K562 (cell line): ENCODE measurements around the gene RAB6A. TPM values are rescaled to one million over a fixed set of nuclear protein-coding genes. Genes with fewer than 3 reads are reported as not detected.
A peak's percentile ranks its signal among the peaks of the same experiment; 100 is the strongest.

Experiments
- BRD9 ChIP-seq: fragments of 450-650 bp; IDR thresholded peaks from 2 replicates; pipeline ENCODE4 v1.6.1; 2018; ENCODE audit warnings: low read depth; ENCODE audit not compliant: partially characterized antibody
- CREB3 ChIP-seq: fragments of 450-650 bp; conservative IDR thresholded peaks from 2 replicates; pipeline ENCODE4 v1.6.1; 2016; ENCODE audit warnings: missing genetic modification characterization, low read depth, mild to moderate bottlenecking, missing compliant biosample characterization, moderate library complexity
- E2F8 ChIP-seq: fragments of 450-650 bp; IDR thresholded peaks from 2 replicates; pipeline ENCODE4 v1.7.1; 2018; ENCODE audit warnings: mild to moderate bottlenecking, low read depth; ENCODE audit not compliant: partially characterized antibody
- HMGXB4 ChIP-seq: sonication (generic); formaldehyde crosslinking; IDR thresholded peaks from 2 replicates; pipeline ENCODE4 v1.8.1; 2023; ENCODE audit warnings: mild to moderate bottlenecking, missing genetic modification reagents
- KAT2B ChIP-seq: IDR thresholded peaks from one replicate; pipeline ENCODE4 v1.6.1; 2012; ENCODE audit warnings: low read depth, mild to moderate bottlenecking, control low read depth, inconsistent platforms, low read length, moderate library complexity
- KAT7 ChIP-seq: sonication (generic); formaldehyde crosslinking; IDR thresholded peaks from 2 replicates; pipeline ENCODE4 v1.8.0; 2022; ENCODE audit warnings: missing genetic modification reagents, mild to moderate bottlenecking, borderline replicate concordance
- MBD2 ChIP-seq: sonication (generic); IDR thresholded peaks from 2 replicates; pipeline ENCODE4 v1.6.1; 2016; ENCODE audit warnings: low read depth, borderline replicate concordance
- MECOM ChIP-seq: fragments of 250-450 bp; sonication (Bioruptor Pico); IDR thresholded peaks from 2 replicates; pipeline ENCODE4 v1.8.0; 2022; ENCODE audit warnings: inconsistent platforms
- MTA1 ChIP-seq: fragments of 450-650 bp; IDR thresholded peaks from 2 replicates; pipeline ENCODE4 v1.6.1; 2017; ENCODE audit warnings: borderline replicate concordance
- NR2C2 ChIP-seq, 2 experiments: fragments of 200-800 bp in 1 of 2; sonication (Bioruptor generic) in 1 of 2; sonication (generic) in 1 of 2; formaldehyde crosslinking in 1 of 2; IDR thresholded peaks; 2 replicates each; pipeline versions ENCODE4 v1.6.1 to v1.8.0; 2016 to 2022; ENCODE audit warnings: mild to moderate bottlenecking in 1 of 2, missing compliant biosample characterization in 1 of 2, missing genetic modification characterization in 1 of 2, missing genetic modification reagents in 1 of 2
- PCBP1 ChIP-seq: fragments of 200-400 bp; formaldehyde crosslinking; IDR thresholded peaks from 2 replicates; pipeline ENCODE4 v1.6.1; 2018; ENCODE audit warnings: mild to moderate bottlenecking, low read depth, low read length; ENCODE audit not compliant: poor library complexity, severe bottlenecking
- RBM15 ChIP-seq: fragments of 200-400 bp; formaldehyde crosslinking; IDR thresholded peaks from 2 replicates; pipeline ENCODE4 v1.6.1; 2018; ENCODE audit warnings: mild to moderate bottlenecking, low read length, moderate library complexity; ENCODE audit not compliant: insufficient read depth
- SRSF3 ChIP-seq: fragments of 200-400 bp; formaldehyde crosslinking; IDR thresholded peaks from 2 replicates; pipeline ENCODE4 v1.6.1; 2016; ENCODE audit warnings: mild to moderate bottlenecking, low read length, moderate library complexity; ENCODE audit not compliant: insufficient read depth
- TCF15 ChIP-seq: fragments of 250-450 bp; sonication (Bioruptor Pico); IDR thresholded peaks from 2 replicates; pipeline ENCODE4 v1.8.0; 2022; ENCODE audit warnings: moderate library complexity, mild to moderate bottlenecking, inconsistent platforms
- ZNF12 ChIP-seq: sonication (generic); formaldehyde crosslinking; IDR thresholded peaks from 2 replicates; pipeline ENCODE4 v1.4.0; 2020; ENCODE audit warnings: mild to moderate bottlenecking, missing genetic modification reagents
- ZNF133 ChIP-seq: fragments of 250-450 bp; sonication (Bioruptor Pico); IDR thresholded peaks from 2 replicates; pipeline ENCODE4 v1.4.0; 2020; ENCODE audit warnings: mild to moderate bottlenecking
- ZNF280B ChIP-seq: fragments of 250-450 bp; sonication (Bioruptor Pico); IDR thresholded peaks from 2 replicates; pipeline ENCODE4 v1.5.1; 2021; ENCODE audit warnings: mild to moderate bottlenecking
- polyA plus RNA-seq, 8 experiments: library from polyadenylated mRNA; depleted of rRNA in 4 of 8; stranded (reverse) in 5 of 8; unstranded in 3 of 8; fragments of >200 nt; fragmentation: Nextera tagmentation in 2 of 8; fragmentation: Illumina TruSeq in 1 of 8; extraction: Ambion mirVana in 2 of 8; extraction: Trizol in 1 of 8; gene quantifications; 2 replicates each; pipeline versions ENCODE4 v1.2.1 to v1.2.3, GENCODE V29; 2011 to 2014; ENCODE audit warnings: inconsistent platforms in 1 of 8, missing spikeins in 1 of 8
- total RNA-seq, 7 experiments: library from RNA; depleted of rRNA in 6 of 7; stranded (reverse); fragments of >200 nt in 6 of 7; fragmentation: Illumina TruSeq in 2 of 7; extraction: Trizol in 2 of 7; gene quantifications; 2 replicates each; pipeline versions ENCODE4 v1.2.1 to v1.2.3, GENCODE V29; 2011 to 2021; ENCODE audit warnings: low replicate concordance in 1 of 7

The RAB6A gene
- total and polyA plus RNA-seq, 9 of the 15 experiments (the other 6 are each of a cell fraction or from before 2014, with no cell fraction given): 14.0 to 95.3 (median 45.4) TPM

GRCh38 chr11:73760679-73761402 lies at the start of gene RAB6A (continued):
- TF ChIP-seq HMGXB4 (CRISPR knock-in tag) (no peak), KAT7 (CRISPR knock-in tag) (no peak), TCF15 (no peak), MECOM (no peak), ZNF133 (no peak), MTA1 (no peak; the same call in 1 of the 2 replicates), MBD2 (peak; percentile 80), RBM15 (no peak), CREB3 (no peak), ZNF280B (CRISPR knock-in tag) (no peak), E2F8 (peak; percentile 84), KAT2B (no peak), PCBP1 (no peak), SRSF3 (no peak), NR2C2 (CRISPR knock-in tag; IDR thresholded peaks at IDR 0.05) (peak; percentile 40; the same call in 1 of the 2 replicates), NR2C2 (tag; IDR thresholded peaks at IDR 0.05) (peak; percentile 85; the same call in 1 of the 2 replicates), BRD9 (no peak), ZNF12 (CRISPR knock-in tag) (no peak)
